Muscle of back (tissue), 11 donors: ENCODE results near the gene DPF3. TPM values are rescaled to one million over a fixed set of nuclear protein-coding genes. Genes with fewer than 3 reads are reported as not detected.

Experiments
- DNase-seq, 3 donors: peaks; one replicate each; pipeline versions ENCODE4 v3.0.0 to v3.0.0-alpha.2; 2013
- polyA plus RNA-seq, 10 donors: library from polyadenylated mRNA; unstranded; fragments of 120-200 nt; gene quantifications; one replicate each; pipeline ENCODE4 v1.2.1, GENCODE V29; 2013; ENCODE audit not compliant: insufficient read length in 10 of 10

DPF3 gene
- polyA plus RNA-seq, 10 donors: 1.2 to 8.8 (median 3.2) TPM

GRCh38 chr14:72742838-72743195 is 151.1 kb downstream of the DPF3 start:
- DNase-seq: no peak

DNA sequence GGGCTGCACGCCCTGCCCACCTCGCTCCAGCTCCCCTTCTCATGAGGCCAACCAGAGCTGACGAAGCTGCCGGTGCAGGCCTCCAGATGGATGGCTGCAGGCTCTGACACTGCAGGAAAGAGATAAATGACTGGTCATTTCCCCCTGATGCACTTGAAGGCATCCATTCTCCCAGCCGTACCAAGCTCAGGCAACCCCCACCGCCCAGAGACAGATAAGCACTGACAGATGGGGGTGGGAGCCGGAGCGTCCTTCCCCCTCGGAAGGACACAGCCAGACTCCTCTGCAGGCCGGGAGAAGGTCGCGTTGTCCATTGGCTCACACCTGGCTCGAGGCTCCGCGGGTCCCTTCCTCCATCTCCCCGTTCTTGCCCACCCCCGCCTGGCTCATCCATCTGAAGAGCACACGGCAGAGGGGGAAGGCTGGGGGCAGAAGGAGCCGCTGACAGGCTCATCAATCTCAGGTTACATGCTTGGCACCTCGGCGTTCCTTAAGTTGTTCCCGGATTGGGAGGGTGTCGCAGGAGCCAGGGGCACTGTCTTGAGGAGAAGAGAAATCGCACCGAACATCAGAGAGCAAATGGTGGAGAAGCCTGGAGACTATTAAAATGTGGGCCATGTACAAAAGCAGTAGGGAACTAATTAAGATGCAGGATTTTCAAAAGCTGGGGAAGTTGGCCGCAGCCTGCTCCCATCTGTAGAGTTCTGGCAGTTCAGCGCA is 151.6 kb downstream of the DPF3 start:
- no peak for DNase-seq

GRCh38 chr14:72741826-72742117 is 152.1 kb downstream of the DPF3 start:
- DNase-seq: no peak

GRCh38 chr14:72740966-72741825 is 152.7 kb downstream of the DPF3 start:
- DNase-seq: no peak

GRCh38 chr14:72740504-72740961 is 153.4 kb downstream of the DPF3 start:
- DNase-seq: no peak

DNA sequence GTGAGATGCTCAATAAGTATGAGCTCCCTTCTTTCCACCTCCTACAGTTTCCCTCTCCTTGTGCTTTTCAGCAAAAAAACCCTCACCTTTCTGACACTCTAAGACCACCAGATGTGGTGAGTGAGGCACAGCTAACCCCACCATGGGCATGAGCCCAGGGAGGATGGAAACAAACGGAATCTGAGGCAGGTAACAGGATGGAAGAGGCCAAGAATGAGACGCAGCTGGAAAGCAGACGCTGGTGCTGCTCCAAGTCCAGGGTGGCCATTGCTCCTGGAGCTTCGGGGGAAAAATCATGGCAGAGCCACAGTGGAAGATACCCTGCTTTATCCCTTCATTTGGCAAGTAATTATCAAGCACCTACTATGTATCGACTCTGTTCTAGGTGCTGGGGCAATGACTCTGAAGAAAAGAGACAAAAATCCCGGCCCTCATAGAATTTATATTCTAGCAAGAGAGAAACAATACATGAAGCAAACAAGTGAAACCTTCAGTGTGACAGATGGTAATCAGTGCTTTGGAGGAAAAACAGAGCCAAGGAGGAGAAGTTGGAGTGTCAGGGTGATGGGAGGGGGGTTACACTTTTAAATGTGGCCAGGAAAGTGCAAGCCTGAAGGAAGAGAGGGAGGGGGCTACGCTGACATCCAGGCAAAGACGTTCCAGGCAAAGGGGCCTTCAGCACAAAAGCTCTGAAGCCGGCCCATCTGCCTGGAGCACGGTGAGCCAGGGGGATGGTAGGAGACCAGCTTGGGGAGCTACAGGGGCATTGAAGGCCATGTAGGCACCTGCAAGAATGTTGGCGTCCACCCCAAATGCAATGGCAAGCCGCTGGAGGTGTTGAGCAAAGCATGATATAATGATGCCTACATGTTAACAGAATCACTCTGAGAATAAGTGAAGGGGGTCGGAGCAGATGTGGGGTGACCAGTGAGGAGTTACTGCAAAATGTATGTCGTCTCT is 154.2 kb downstream of the DPF3 start:
- DNase-seq: no peak

- DNase-seq: no peak
These were observed 155.7 kb downstream of the DPF3 start for GRCh38 chr14:72738161-72738611.

GRCh38 chr14:72737560-72737943 is 156.3 kb downstream of the DPF3 start:
- DNase-seq: no peak

DNA sequence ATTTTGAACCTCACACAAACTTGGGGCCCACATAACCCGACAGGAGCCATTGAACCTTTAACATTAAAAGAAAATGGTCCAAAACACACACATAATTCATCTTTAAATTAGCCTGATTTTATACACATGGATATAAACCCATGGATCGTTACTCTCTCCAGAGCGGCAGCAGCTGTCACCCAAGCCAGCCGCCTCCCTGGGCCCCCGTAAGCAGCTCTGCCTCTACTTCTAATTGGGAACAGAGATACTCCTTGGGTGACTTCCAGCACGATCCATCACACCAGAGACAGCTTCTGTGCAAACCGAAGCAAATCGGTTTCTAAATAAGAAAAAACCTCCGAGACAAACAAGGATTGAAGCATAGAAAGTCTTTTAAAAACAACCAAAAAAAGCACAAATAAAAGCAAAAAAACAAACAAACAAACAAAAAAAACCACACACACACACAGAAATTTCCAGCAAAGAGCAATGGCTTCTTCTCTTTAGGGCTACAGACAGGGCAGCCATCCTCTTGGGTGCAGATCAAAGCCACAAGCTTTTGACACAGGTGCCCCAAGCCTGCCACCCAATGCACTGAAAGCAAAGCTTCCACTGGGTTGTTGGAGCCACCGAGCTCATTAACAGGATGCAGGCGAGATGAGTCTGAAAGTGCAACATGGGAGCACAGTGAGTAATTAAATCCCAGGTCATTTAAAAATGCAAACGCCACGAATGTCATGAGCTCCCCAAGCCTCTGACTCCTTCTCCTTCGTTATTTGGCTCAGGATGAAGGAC is 156.9 kb downstream of the DPF3 start:
- peak in 2 of 3 donors; percentile 68 to 75 for DNase-seq

DNA sequence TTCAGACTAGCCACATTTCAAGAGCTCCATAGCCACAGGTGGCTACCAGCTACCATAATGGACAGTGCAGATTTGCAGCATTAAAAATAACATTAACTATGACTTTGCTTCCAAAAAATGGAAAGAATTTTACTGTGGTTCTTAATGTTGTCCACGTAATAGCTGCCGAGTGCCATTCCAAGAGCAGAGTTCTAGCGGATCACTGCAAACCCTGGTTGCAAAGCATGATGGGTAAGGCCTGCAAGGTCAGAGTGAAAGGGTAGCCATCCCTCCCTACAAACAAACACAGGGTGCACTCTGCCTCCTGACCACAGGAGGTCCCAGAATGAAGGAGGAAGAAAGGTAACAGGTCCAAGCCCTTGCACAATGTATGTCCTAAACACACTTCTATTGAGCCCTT is 157.6 kb downstream of the DPF3 start:
- peak in 2 of 3 donors; percentile 31 to 75 for DNase-seq

DNA sequence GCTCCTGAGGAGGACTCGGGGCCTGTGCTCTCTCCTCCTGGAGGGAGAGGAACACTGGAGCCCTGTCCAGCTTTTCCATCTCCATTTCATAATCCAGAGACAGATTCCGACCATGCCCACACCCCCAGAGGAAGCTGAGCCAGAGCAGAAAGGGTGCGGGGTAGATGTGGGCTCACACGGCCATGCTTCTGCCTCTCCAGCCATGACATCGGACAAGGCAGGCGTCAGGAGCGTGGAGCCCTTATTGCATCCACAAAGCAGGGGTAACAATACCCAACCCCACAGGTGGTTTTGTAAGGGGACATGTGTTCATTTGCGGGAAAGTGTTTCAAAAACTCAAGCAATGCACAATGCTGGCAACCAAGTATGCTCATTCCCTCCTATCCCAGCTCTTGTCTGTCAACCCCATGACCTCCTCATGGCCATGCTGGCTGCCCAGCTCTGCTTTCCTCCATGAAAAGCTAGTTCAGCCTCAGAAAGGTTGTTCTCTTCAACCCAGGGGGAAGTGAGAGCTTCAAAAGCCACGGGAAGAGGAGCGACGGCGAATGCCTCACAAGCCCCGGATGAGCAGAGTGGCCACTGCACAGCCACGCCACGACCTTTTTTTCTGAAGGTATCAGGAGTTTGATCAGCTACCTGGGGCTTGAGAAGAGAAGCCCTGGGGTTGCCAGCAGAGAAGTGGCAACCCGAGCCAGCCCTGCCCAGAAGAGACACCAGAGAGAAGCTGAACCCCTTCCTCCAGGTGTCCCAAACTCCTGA is 161.7 kb downstream of the DPF3 start:
- DNase-seq: no peak

DNA sequence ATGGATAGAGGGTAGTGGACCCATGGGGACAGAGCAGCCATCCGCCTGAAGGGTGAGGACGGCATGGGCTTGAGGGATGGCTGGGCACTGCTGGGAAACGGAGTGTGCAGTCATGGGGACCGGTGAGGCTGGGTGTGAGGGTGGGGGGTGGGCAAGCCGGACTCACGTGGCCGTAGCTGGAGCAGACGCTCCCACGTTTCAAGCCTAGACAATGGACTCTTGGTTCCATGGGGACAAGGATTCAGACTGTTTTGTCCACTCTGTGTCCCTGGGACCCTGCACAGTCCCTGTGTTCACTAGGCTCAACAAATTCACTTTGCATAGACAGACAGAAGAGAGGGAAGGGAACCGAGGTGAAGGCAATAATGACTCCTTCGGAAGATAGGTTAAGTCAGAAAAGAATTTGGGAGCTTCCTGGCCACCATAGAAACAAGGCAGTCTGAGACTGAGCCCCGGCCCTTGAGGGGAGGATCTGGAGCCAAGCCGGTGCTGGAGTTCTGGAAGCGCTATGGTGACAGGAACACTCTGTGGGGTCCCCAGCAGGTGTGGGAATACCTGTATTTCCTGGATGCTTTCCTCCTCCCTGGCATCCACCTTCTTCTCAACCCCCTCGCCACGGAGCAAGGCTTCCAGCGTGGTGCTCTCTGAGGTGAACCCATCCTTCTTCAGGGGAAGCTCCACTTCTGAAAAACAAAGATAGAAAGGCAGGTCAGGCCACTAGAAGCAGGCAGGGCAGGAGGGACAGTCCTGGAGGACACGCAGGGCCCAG is 162.5 kb downstream of the DPF3 start:
- DNase-seq: no peak

DNA sequence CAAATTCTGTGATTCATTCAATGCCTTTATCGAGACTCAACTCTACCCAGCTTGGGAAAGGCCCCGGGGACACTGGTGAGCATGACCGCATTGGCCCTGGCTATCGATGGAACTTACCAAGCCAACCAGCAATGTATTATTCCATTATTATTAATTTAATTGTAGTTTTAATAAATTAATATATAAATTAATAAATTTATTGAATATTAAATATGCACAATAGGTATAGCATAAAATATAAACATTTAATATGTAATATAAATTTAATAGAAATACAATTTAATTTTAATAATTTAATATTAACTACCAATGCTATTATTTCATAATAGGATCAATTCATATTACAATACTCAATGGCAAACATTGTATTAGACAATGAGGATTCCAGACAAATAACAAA is 163.4 kb downstream of the DPF3 start:
- DNase-seq: no peak

GRCh38 chr14:72726444-72726843 is 167.5 kb downstream of the DPF3 start:
- DNase-seq: no peak

DNA sequence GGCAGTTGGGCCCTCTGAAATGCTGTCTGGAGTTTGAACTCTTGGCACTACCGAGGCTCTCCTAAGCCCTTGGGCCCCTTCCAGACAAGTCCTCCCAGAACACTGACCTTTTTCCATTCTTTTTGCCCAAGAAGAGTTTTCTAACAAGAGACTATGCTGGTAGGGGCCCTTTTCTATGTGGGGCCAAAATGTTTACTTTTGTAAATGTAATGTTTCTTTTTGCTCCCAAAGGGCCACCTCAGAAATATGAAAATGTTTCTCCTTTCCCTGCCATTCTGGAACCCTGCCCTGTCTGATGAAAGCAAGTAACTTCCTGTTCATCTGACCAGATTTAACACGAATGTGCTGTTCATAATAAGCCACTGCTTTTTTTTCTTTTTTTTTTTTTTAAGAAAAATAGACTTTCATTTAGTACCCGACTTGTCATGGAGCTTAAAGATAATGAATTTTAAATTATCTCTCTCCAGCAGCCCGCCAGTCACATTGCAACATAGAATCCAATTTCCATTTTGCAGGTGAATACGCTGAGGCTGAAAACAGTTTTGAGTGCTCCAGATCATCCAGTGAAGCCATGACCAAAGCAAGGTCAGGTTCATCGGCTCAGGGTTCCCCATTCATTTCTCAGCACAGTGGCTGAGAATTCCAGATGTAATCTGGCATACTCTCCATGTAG is 169.9 kb downstream of the DPF3 start:
- no peak for DNase-seq

GRCh38 chr14:72722201-72722785 is 171.6 kb downstream of the DPF3 start:
- DNase-seq: no peak

- DNase-seq: no peak
These were observed 172.8 kb downstream of the DPF3 start for GRCh38 chr14:72721083-72721482.

GRCh38 chr14:72717220-72717619 is 176.7 kb downstream of the DPF3 start:
- DNase-seq: no peak

- DNase-seq: no peak
These were observed 177.4 kb downstream of the DPF3 start for GRCh38 chr14:72716476-72716875.
